Stimulated activated CD4-positive, alpha-beta T cell treated with anti-CD3 and anti-CD28 coated beads, Interleukin-12 subunit alpha, Interleukin-12 subunit beta, amount 100 ng/mL, for 24 hours (primary cell): ENCODE data around the gene RPRD1B.

ENCODE experiments used
- DNase-seq, 2 experiments: peaks; one replicate each; pipeline ENCODE4 v3.0.0-alpha.2; 2020; ENCODE audit warnings: low read depth in 2 of 2

The RPRD1B gene

GRCh38 chr20:38135271-38135650, 101.7 kb downstream of the RPRD1B start:
- DNase-seq: no peak

GRCh38 chr20:38135651-38136420, 102.3 kb downstream of the RPRD1B start:
- no peak for DNase-seq

- DNase-seq: no peak
Observed at GRCh38 chr20:38136421-38137245, 103.1 kb downstream of the RPRD1B start.

- no peak for DNase-seq
Observed at GRCh38 chr20:38137441-38138037, 104.0 kb downstream of the RPRD1B start.

GRCh38 chr20:38138086-38138778, 104.7 kb downstream of the RPRD1B start:
- no peak for DNase-seq

- DNase-seq: no peak
Observed at GRCh38 chr20:38139156-38139912, 105.8 kb downstream of the RPRD1B start.

GRCh38 chr20:38139977-38140753, 106.6 kb downstream of the RPRD1B start:
- no peak for DNase-seq

- DNase-seq: no peak
Observed at GRCh38 chr20:38141204-38141888, 107.8 kb downstream of the RPRD1B start.
